ENCODE results near the gene KLHL22.
"Not testable (repeated sequence)": the region's sequence is repeated elsewhere in the genome, so short reads cannot be mapped to it uniquely, and the experiment has no call there.

The KLHL22 gene

DNA sequence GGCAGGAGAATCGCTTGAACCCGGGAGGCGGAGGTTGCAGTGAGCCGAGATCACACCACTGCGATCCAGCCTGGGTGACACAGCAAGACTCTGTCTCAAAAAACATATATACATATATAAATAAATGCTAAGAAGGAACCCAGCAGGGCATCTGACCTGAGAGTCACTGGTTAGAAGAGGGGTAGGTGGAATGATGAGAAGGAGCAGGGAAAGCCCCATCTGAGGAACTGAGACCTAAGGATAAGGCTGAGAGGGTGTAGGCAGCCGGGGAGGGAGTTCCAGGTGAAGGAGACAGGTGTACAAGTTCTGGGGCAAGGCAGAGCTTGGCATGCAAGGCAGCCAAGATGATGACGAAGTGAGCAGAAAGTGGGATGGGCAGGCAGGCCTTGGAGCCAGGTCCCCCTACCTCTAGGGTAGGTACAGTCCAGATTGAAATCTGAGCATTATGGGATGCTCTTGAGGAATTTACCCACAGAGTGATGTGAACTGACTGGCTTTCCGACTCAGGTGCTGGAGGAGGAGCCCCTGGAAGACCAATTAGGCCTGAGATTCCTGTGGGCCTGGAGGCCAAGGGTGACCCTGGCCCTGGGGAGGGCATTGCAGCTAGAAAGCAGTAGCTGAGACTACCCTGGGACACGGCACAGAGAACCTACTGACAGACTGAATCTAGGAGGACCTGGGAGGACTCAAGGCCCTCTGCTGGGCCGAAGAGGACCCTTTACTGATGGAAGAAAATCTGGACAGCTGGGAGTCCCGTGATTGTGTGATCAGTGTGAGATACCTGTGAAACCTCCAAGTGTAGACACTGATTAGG is 22.8 kb downstream of the KLHL22 start:
- H3K36me3 ChIP-seq (ENCODE audit: low read depth), result no peaks in the 10 kb centered on the region
- ATAC-seq (ENCODE audit: low read depth) (no peak), DNase-seq (ENCODE audit: low spot score) (no peak)
- TF ChIP-seq CTCF (IDR thresholded peaks at IDR 0.05; ENCODE audit: poor library complexity, severe bottlenecking), result no peak
- no peak overlapping the region for H3K4me3 ChIP-seq (ENCODE audit: severe bottlenecking)
- H3K9me3 ChIP-seq (ENCODE audit: severe bottlenecking), result no peaks in the 10 kb centered on the region
- H3K27ac ChIP-seq (ENCODE audit: poor library complexity, severe bottlenecking), result no peak overlapping the region
- H3K4me1 ChIP-seq (ENCODE audit: insufficient read depth, poor library complexity, severe bottlenecking), result no peaks in the 10 kb centered on the region
- no peaks in the 10 kb centered on the region for H3K27me3 ChIP-seq (ENCODE audit: insufficient read depth, poor library complexity, severe bottlenecking)

DNA sequence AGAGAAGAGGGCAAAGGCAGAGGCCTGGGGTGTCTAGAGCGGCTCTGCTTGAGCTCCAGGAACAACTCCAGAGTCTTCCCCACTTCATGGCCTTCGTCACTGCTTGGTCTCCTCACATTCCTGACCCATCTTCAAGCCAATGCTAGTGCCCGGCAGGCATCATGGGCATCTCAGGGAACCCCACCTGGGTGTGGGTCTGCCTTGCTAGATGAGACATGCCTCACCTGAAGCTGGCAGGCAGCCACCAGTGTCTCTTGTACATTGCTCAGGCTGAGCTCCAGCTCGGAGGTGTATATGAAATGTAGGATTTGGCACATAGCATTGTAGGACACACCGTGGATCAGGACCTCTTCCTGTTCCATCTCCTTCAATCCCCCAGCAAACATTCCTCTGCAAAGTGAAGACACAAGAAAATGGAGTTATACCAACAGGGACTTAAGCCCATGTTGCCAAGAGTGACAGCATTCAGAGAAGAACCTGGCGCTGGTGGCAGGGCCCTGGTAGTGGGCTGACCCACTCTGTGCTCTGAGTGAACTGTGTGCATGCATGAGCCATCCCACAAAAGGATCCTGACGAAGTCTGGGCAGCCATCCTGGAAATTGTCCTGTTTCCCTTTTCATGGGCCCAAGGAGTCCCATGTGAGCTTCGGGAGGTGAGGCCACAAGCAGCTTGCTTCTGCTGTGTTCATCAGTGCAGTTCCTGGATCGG is 24.3 kb downstream of the KLHL22 start:
- DNase-seq (ENCODE audit: low spot score) (no peak), ATAC-seq (ENCODE audit: low read depth) (no peak)
- Histone ChIP-seq H3K36me3 (ENCODE audit: low read depth) (no peaks in the 10 kb centered on the region), H3K4me1 (ENCODE audit: insufficient read depth, poor library complexity, severe bottlenecking) (no peaks in the 10 kb centered on the region), H3K27ac (ENCODE audit: poor library complexity, severe bottlenecking) (no peak overlapping the region), H3K9me3 (ENCODE audit: severe bottlenecking) (no peaks in the 10 kb centered on the region), H3K4me3 (ENCODE audit: severe bottlenecking) (no peak overlapping the region), H3K27me3 (ENCODE audit: insufficient read depth, poor library complexity, severe bottlenecking) (no peaks in the 10 kb centered on the region)
- no peak for TF ChIP-seq CTCF (IDR thresholded peaks at IDR 0.05; ENCODE audit: poor library complexity, severe bottlenecking)

DNA sequence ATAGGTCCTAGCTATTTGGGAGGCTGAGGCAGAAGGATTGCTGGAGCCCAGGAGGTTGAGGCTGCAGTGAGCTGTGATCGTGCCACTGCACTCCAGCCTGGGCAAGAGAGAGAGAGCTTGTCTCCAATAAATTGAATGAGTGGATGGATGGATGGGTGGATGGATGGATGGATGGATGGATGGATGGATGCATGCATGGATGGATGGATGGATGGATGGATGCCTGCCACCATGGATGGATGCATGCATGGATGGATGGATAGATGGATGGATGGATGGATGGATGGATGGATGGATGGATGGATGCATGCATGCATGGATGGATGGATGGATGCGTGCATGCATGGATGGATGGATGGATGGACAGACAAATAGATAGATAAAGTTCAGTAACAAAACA is 25.1 kb downstream of the KLHL22 start:
- not testable (repeated sequence) for H3K36me3 ChIP-seq (ENCODE audit: low read depth); H3K4me1 ChIP-seq (ENCODE audit: insufficient read depth, poor library complexity, severe bottlenecking); H3K27ac ChIP-seq (ENCODE audit: poor library complexity, severe bottlenecking); H3K27me3 ChIP-seq (ENCODE audit: insufficient read depth, poor library complexity, severe bottlenecking); ATAC-seq (ENCODE audit: low read depth); DNase-seq (ENCODE audit: low spot score); H3K4me3 ChIP-seq (ENCODE audit: severe bottlenecking); H3K9me3 ChIP-seq (ENCODE audit: severe bottlenecking)

GRCh38 chr22:20469110-20469868 is 26.3 kb downstream of the KLHL22 start:
- Histone ChIP-seq H3K4me1 (ENCODE audit: insufficient read depth, poor library complexity, severe bottlenecking) (no peaks in the 10 kb centered on the region), H3K27ac (ENCODE audit: poor library complexity, severe bottlenecking) (no peak overlapping the region), H3K27me3 (ENCODE audit: insufficient read depth, poor library complexity, severe bottlenecking) (no peaks in the 10 kb centered on the region), H3K36me3 (ENCODE audit: low read depth) (no peaks in the 10 kb centered on the region), H3K4me3 (ENCODE audit: severe bottlenecking) (no peak overlapping the region), H3K9me3 (ENCODE audit: severe bottlenecking) (no peaks in the 10 kb centered on the region)
- TF ChIP-seq CTCF (IDR thresholded peaks at IDR 0.05; ENCODE audit: poor library complexity, severe bottlenecking), result no peak
- ATAC-seq (ENCODE audit: low read depth) (no peak), DNase-seq (ENCODE audit: low spot score) (no peak)

GRCh38 chr22:20466659-20467379 is 28.8 kb downstream of the KLHL22 start:
- H3K4me1 ChIP-seq (ENCODE audit: insufficient read depth, poor library complexity, severe bottlenecking), result no peaks in the 10 kb centered on the region
- ATAC-seq (ENCODE audit: low read depth) (no peak), DNase-seq (ENCODE audit: low spot score) (no peak)
- H3K36me3 ChIP-seq (ENCODE audit: low read depth), result no peaks in the 10 kb centered on the region
- no peak overlapping the region for H3K4me3 ChIP-seq (ENCODE audit: severe bottlenecking)
- no peak overlapping the region for H3K27ac ChIP-seq (ENCODE audit: poor library complexity, severe bottlenecking)
- H3K27me3 ChIP-seq (ENCODE audit: insufficient read depth, poor library complexity, severe bottlenecking), result no peaks in the 10 kb centered on the region
- TF ChIP-seq CTCF (IDR thresholded peaks at IDR 0.05; ENCODE audit: poor library complexity, severe bottlenecking), result no peak
- H3K9me3 ChIP-seq (ENCODE audit: severe bottlenecking), result no peaks in the 10 kb centered on the region

All from RWPE2 (cell line).